ENCODE measurements around the gene NOL12. TPM values are rescaled to one million over a fixed set of nuclear protein-coding genes. Genes with fewer than 3 reads are reported as not detected.
"Not testable (repeated sequence)": the region's sequence is repeated elsewhere in the genome, so short reads cannot be mapped to it uniquely, and the experiment has no call there.

NOL12 gene, protein sequence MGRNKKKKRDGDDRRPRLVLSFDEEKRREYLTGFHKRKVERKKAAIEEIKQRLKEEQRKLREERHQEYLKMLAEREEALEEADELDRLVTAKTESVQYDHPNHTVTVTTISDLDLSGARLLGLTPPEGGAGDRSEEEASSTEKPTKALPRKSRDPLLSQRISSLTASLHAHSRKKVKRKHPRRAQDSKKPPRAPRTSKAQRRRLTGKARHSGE
- total RNA-seq (2014; rRNA removed; shearing (Covaris generic)), result 39.7 and 42.2 TPM in 2 replicates
- 75.2 and 83.1 TPM in 2 replicates for polyA plus RNA-seq (2014; cell fraction: nucleus; rRNA removed)

DNA sequence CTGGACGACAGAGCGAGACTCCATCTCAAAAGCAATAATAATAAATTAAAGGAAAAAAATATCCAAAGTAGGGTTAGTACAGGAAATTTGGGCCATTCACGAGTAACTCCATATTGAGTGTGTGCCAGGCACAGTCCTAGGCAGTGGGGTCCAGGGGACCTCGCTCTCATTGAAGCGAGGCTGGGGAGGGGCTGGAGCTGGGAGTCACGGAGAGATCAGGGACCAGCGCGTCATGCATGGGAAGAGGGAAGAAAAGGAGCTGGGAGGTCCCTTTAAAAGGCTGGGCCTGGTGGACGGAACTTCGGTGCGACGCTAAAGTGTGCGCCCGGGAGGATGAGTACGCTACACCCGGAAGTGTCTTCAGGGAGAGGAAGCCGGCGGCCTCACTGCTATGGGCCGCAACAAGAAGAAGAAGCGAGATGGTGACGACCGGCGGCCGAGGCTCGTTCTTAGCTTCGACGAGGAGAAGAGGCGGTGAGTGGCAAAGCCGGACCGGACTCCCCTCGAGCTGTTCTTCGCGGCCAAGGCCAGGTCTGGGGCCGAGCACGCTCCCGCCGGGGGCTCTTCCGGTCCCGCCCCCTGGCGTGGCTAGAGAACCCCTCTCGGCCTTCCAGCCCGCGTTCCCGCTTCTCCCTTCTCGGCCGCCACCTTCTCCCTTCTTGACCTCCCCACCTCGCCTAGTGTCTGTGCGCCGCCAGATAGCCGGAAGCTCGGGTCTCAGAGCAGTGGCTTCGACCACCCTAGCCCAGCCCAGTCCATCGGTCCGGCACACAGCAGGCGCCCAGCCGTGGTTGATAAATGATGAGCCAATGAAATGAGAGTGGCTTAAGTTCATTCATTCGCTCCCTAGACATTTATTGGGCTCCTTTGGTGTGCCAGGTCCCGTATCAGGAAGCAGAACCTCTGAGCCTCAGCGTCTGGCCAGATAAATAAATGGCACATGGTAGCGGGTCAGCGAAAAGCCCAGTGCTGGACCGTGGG lies at the start of gene NOL12:
Gene NOL12, plus strand, starts transcription at position 342 of the 981 bp plus-strand sequence. Its CDS starts 50 bp downstream, at position 392.
- peak; percentile 78 for DNase-seq (ENCODE audit: extremely low read depth, low read depth)

DNA sequence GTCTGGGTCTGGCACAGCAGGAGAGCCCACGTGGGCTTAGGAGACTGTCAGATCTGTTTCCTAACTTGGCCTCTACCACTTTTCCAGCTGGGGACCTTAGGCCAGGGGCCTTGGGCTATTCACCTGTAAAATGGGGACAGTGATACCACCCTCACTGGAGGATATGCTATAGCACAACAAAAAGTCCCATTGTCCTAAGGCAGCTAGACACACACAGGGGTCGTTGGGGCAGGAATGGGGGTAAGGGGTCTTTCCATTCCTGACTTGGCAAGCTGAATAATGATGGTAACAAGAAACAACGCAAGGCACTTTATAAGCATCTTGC lies 49.2 kb upstream of the NOL12 start:
- no peak for DNase-seq (ENCODE audit: extremely low read depth, low read depth)

DNA sequence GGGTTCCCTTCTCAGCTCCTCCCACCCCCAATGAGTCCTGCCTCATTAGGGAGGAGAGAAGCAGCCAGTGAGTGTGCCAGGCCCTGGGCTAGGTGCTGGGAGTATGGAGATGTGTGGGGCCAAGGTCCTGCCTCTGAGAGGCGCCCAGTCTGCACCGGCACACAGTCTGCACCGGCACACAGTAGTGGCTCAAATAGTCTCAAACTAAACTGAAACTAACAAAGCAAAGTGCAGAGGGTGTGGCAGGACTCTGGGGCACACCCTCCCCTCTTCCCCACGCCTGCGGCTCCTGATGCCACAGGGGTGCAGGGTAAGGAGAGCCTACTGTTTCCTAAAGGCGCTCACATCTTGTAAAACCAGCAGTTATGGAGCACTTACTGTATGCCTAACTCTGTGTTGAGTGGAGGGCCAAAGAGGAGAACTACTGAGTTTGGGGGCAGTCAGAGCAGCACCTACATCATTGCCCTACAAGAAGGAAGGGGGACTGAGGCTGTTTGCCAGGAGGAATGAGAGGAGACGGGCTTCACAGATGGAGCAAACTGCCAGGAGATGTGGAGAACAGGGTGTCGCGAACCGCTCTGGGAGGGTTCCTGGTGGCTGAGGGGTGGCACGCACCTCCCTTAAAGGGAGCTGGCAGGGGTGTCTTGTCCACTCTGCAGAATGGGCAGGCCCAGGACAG lies 47.6 kb upstream of the NOL12 start:
- no peak for DNase-seq (ENCODE audit: extremely low read depth, low read depth)

DNA sequence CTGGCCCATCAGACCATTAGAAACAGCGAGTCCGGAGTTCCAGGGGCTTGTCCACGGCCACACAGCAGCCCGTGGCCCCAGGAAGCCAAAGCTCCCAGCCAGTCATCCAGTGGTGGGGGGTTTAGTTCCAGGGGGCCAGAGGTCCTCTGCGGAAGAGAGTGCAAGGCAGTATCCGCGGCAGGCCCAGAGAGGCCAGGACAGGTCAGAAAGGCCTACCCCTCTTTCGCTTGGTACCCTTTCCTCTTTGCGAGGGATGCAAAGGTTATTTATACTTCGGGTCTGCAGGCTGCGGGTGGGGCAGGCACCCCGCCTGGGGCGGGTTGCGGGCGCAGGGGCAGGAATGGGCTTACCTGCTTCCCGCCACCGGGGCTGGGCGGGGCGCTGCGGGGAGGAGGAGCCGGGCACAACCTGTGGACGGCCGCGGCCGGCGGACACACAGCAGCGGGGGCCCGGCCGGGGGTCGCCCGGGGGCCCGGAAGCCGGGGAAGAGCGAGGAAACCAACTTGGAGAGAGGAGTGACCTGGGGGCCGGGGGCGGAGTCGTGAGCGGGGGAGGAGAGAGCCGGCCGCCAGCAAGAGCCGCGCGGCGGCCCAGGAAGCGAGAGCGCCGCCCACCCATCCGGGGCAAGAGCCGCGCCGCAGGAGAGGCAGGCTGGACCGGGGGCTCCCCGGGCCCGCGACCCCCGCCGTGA lies 46.9 kb upstream of the NOL12 start, which contains the start of gene SH3BP1:
Gene SH3BP1, plus strand, starts transcription at position 600 of the 691 bp plus-strand sequence. CDS start 119 bp downstream, outside the sequence.
- DNase-seq (ENCODE audit: extremely low read depth, low read depth), result no peak

DNA sequence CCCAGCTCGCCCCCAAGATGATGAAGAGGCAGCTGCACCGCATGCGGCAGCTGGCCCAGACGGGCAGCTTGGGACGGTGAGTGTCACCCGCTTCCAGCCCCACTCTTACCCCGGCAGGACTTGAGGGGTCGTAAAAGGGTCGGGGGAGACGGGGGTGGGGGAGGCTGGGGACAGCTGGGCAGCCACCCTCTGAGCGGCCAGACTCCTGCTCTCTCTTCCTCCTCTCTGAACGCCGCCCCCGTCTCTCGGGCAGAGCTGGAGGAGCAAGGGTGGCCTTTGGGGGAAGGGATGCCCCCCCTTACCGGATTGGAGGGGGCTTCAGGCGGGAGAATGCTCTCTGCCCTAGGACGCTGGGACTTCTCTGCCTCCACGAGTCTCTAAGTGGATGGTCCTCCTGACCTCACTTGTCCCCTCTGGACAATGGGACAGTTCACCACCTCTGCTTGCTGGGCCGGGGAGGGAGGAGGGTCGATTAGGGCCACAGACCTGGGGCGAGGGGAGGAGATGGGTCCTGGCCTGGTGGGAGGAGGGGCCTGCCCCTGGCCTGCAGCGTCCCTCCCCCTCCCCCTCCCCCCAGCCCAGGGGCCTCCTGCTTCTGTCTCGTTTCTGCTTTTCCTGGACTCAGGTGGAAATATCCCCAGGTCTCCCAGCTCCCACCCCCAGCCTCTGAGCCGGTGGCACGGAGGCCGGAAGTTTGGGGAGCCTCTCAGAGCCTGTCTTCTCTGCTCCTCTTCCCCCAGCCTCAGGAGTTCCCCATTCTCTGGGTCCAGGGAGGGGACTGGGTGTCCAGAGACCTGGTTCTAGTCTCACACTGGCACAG lies 46.2 kb upstream of the NOL12 start:
- DNase-seq (ENCODE audit: extremely low read depth, low read depth), result no peak

DNA sequence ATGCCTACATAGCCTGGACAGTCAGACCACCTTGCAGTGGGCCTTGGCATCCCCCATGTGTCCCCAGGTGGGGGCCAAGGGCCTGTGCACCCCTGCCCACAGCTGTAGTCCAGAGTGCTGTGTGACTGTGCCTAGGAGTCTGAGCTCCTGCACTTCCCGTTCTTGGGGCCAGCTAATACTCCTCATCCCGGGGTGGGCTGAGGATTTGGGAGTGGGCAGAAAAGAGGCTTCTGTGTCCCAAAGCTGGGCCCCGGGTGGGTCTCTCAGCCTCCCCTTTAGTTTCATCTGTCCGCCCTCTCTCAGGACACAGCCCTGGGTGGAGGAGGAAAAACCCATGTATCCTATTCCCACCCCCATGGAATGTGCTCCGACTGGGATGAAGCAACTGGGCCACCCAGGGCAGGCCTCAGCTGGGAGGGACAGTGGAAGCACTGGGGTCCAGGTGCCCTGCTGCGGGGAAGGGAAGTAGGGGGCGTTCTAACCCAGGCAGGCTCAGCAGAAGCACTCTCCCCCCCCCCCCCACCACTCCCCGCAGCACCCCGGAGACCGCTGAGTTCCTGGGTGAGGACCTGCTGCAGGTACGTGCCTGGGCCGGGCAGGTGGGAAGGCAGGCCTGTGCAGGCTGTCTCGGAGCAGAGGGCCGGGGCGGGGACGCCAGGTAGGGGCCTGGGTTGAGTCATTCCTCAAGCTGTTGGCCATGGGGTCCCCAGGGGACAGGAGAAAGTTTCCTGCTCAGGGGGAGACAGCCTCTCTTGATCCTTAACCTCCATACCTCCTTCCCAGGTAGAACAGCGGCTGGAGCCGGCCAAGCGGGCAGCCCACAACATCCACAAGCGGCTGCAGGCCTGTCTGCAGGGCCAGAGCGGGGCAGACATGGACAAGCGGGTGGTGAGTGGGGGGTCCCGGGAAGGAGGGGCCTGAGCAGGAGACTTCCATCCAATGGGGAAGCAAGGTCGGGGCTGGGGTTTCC lies 45.3 kb upstream of the NOL12 start:
- no peak for DNase-seq (ENCODE audit: extremely low read depth, low read depth)

DNA sequence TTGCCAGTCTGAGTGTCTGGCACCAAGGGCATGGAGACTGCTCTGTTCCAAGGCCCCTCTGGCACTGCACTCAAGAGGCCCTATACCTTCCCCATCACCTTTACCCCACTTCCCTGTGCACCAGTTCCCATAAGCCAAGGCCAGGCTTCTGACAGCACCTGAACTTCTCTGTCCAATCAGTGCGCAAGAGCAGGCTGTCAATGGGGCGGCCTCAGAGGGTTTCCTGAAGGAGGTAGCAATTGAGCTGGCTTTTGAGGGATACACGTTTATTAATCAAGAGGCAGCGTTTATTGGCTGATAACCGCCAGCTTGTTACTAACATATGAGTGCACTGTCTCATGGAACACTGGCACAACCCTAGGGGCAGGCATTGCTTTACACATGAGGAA lies 44.6 kb upstream of the NOL12 start:
- DNase-seq (ENCODE audit: extremely low read depth, low read depth), result no peak

DNA sequence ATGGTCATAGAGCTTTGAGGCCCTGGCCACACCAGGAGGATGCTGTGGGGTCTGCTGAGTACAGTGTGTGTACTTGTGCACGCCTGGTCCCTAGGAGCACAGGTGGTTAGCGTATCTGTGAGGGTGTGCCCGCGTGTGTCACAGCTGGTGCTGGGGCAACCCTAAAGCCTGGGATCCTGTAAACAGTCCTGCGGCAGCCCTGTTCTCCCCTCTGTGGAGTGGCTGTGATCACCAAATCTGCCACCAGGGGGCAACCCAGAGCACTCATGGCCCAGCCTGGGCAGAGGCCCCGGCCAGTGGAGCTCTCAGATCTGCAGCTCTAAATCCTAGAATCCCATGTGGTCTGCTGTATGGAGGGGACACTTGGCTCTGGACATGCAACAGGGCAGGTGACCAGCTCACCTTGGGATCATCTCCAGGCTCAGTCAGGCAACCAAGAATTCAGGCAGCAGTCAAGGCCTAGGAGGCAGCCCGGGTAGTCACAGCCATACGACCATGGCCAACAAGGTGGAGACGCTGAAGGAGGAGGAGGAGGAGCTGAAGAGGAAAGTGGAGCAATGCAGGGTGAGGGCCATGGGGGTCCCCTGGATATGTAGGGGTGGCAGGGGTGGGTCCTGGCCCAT lies 42.8 kb upstream of the NOL12 start:
- DNase-seq (ENCODE audit: extremely low read depth, low read depth), result peak; percentile 59

DNA sequence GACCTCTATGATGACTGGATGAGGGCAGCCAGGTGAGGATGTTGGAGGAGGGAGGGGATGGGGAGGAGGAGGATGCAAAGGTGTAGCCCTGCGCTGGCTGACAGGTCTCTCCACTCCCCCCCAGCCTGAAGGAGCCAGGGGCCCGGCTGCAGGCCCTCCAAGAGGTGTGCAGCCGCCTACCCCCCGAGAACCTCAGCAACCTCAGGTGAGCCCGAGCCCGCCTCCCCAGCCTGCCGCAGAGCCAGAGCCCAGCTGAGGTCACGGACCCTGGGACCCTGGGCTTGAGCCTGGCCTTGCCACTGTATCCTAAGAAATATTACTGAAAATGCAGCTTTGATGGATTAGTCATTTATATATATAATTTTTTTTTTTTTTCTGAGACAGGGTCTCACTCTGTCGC lies 38.8 kb upstream of the NOL12 start:
- DNase-seq (ENCODE audit: extremely low read depth, low read depth), result no peak

DNA sequence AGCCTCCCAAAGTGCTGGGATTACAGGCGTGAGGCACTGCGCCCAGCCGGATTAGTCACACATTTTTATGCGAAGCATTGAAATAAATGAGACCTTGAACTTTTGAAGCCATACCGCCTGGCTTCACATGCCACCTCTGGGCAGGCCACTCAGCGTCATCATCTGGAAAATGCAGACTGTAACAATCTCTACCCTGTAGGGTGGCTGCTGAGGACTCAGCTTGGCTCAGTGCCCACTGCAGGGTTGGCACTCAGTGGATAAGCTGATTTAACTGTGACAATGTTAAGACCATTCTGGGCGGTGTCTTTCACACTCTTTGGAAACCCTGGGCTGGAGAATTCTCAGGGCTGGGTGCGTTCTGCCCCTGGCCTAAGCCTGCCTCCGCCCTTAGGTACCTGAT lies 38.2 kb upstream of the NOL12 start:
- no peak for DNase-seq (ENCODE audit: extremely low read depth, low read depth)

DNA sequence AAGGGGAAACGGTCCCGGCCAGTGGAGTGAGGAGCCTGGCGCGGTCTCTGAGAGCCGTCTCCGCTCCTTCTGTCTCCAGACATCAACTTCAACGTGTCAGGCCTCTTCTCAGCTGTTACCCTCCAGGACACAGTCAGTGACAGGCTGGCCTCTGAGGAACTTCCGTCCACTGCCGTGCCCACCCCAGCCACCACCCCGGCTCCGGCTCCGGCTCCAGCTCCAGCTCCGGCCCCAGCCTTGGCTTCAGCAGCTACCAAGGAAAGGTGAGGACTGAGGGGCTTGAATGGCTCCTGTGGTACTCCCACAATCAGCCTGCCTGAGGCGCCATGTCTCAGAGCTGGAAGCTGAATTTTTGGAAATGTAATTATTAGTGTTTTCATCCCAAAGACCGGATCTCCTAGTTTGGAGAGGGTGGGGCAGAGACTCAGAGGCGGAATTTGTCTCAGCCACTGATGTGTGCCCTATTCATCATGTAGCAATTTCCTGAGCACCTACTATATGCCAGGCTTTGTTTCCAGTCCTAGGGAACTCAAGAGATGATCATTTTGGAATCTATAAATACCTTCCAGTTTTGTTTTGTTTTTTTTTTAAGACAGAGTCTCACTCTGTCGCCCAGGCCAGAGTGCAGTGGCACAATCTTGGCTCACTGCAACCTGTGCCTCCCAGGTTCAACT lies 35.5 kb upstream of the NOL12 start:
- no peak for DNase-seq (ENCODE audit: extremely low read depth, low read depth)

DNA sequence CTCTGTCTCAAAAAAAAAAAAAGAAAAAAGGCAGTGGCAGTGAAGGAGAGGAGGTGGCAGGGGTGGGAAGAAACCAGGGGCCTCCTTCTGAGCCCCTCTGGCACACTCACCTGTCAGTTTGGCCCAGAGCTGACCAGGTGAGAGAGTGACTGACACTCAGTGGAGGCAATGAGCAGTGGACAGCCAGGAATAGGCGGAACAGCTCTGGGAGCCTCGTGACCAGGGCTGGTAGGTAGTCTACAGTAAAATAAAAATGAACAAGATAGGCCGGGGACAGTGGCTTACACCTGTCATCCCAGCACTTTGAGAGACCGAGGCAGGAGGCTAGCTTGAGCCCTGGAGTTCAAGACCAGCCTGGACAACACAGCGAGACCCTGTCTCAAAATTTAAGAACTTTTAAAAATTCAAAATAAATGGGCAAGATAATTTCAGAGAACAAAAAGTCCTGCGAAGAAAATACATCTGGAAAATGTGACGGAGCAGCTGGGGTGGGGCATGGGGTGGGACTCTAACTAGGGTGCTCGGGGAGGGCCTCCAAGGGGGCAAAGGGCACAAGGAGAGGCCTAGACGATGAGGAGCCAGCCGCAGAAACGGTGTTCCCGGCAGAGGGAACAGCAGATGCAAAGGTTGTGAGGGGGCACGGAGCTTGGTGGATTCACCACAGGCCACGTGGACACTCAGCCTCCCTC lies 31.4 kb upstream of the NOL12 start:
- DNase-seq (ENCODE audit: extremely low read depth, low read depth), result no peak

DNA sequence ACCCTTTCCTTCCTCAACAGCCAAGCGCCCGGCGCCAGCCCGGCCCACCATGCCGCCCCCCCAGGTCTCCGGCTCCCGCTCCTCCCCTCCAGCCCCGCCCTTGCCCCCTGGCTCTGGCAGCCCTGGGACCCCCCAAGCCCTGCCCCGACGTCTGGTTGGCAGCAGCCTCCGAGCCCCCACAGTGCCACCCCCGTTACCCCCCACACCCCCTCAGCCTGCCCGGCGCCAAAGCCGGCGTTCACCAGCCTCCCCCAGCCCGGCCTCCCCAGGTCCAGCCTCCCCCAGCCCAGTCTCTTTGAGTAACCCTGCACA lies 30.9 kb upstream of the NOL12 start:
- no peak for DNase-seq (ENCODE audit: extremely low read depth, low read depth)

DNA sequence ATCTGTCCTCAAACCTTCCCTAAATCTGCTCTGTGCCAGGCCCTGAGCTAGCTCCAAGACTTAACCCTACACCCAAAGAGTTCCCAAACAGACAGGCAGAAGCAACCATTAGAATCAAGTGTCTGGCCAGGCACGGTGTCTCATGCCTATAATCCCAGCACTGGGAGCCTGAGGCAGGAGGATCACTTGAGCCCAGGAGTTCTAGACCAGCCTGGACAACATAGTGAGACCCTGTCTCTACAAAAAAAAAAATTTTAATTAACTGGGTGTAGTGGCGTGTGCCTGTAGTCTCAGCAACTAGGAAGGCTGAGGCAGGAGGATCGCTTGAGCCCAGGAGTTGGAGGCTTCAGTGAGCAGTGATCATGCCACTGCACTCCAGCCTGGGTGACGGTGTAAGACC lies 29.6 kb upstream of the NOL12 start:
- DNase-seq (ENCODE audit: extremely low read depth, low read depth), result not testable (repeated sequence)

DNA sequence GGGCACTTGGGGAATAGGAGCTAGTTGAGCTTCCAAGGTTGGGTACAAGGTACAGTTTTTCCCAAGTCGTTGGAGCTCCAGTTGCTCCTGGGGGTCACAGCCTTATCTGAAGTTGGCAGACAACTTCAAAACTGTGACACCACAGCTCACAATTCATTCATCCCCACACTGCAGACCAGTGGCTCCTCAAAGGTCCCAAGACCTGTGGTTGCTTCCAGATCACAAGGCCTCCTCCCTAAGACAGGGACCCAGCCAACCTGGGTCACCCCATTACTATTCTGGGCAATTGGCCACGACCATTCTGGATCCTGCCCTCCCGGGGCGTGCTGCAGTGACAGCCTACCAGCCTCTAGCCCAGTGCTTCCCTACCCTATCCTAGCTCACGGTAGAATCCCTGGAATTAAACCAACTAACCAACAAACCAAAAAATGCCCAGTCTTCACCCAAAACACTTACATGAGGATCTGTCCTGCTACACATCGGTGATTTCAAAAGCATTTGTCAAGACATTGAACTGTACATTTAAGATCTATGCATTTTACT lies 28.5 kb upstream of the NOL12 start:
- DNase-seq (ENCODE audit: extremely low read depth, low read depth), result no peak

DNA sequence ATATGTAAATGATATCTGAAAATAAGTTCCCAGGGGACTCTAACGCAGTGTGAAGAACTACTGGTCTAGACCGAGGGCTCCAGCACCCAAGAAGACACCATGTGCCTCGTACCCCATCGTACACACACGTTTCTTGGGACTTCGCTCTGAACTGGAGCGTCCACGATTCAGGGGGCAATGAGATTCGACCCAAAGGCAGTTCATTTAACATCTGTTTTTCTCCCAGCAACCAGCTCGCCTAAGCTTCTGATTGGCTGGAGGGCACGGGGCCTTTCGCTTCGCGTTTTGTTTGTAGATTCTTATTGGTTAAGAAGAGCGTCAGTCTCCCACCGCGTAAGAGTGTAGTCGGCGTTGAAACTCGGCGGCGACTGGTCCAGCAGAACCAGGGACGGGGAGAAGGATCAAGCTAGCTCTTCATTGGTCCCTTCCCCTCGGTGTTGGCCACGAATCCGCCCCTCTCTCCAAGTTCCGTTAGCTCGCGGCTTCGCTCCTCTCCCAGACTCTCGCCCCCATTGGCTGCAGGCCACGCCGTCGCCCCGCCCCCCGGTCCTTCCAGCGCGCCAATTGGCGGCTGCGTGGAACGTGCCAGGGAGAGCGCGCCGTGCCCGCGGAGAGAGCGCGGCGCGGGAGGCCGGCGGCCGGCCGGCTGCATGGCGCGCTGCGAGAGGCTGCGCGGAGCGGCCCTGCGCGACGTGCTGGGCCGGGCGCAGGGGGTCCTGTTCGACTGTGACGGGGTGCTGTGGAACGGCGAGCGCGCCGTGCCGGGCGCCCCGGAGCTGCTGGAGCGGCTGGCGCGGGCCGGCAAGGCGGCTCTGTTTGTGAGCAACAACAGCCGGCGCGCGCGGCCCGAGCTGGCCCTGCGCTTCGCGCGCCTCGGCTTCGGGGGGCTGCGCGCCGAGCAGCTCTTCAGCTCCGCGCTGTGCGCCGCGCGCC lies 27.7 kb upstream of the NOL12 start, which contains the start of gene PDXP:
Gene PDXP, plus strand, starts transcription at position 591 of the 933 bp plus-strand sequence. Its CDS starts 60 bp downstream, at position 651.
- peak; percentile 98 for DNase-seq (ENCODE audit: extremely low read depth, low read depth)

Data from NCI-H460 (cell line).